Hepatic stellate cell (primary cell): ENCODE results near the gene ERICH3.
"Not testable (repeated sequence)": the region's sequence is repeated elsewhere in the genome, so short reads cannot be mapped to it uniquely, and the experiment has no call there.

Experiments used
- DNase-seq: peaks from one replicate; pipeline ENCODE4 v3.0.0; 2011; ENCODE audit warnings: low spot score

Gene ERICH3

GRCh38 chr1:74677926-74678325, 4.3 kb upstream of the ERICH3 start:
- no peak for DNase-seq

- DNase-seq, result no peak
These were observed 871 bp upstream of the ERICH3 start for GRCh38 chr1:74674278-74675048.

DNA sequence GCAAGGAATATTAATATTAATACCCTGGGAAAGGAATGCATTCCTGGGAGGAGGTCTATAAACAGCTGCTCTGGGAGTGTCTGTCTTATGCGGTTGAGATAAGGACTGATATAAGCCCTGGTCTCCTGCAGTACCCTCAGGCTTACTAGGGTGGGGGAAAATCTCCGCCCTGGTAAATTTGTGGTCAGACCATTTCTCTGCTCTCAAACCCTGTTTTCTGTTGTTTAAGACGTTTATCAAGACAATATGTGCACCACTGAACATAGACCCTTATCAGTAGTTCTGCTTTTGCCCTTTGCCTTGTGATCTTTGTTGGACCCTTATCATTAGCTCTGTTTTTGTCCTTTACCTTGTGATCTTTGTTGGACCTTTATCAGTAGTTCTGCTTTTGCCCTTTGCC, 2.7 kb downstream of the ERICH3 start:
- DNase-seq, result not testable (repeated sequence)

- DNase-seq, result no peak
These were observed 18.9 kb downstream of the ERICH3 start for GRCh38 chr1:74654708-74655107.

DNA sequence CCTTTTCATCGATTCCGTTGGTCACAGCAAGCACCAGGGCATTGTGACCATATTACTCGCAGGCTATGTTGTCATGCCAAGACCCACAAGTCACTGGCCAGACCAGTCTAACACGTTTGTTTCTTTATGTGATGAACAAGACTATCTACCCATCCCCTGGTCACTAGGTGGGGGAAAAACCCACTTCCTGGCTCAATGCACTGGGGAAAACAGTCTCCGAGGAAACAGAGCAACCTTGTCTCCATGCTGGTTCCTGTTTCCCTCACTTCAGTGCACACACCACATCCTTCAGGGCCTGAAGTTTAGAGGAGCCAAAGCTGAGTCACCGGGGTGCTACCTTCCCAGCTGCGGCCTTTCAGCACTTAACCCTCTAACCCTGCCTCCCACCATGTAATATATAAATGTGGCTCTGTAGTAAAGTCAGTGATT, 20.9 kb downstream of the ERICH3 start:
- peak; percentile 4 for DNase-seq

DNA sequence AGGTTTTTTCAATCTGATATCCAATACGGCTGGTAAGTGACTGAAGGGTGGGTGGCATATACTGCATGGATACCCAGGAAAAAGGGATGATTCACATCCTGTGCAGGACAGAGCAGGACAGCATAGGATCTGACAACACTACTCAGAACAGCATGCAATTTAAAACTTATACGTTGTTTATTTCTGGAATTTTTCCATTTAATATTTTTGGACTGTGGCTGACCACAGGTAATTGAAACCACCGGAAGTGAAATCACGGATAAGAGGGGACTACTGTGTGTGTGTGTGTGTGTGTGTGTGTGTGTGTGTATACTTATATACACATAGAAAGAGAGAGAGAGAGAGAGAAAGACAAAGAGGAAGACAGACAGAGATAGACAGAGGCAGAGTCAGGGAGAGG, 23.0 kb downstream of the ERICH3 start:
- no peak for DNase-seq

- no peak for DNase-seq
These were observed 31.7 kb downstream of the ERICH3 start for GRCh38 chr1:74641876-74642275.

GRCh38 chr1:74641161-74641560, 32.4 kb downstream of the ERICH3 start:
- no peak for DNase-seq

- no peak for DNase-seq
These were observed 36.3 kb downstream of the ERICH3 start for GRCh38 chr1:74637296-74637695.

GRCh38 chr1:74629283-74629682, 44.3 kb downstream of the ERICH3 start:
- DNase-seq, result no peak

DNA sequence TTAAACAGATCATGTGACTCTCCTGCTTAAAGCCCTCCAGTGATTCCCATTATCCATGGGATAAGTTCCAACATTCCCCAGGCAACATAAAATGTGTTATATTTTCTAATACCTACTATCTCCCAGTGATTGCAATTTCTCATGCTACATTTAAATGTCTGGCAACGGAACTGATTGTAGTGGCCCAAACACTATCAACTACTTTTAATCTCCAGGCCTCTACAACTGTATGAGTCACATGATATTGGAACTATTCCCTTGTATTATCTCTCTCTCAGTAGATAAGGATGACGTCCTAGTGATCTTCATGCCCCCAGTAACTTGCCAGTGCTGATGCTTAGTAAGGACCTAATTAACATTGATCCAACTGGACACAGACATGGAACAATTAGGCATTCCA, 49.9 kb downstream of the ERICH3 start:
- no peak for DNase-seq

DNA sequence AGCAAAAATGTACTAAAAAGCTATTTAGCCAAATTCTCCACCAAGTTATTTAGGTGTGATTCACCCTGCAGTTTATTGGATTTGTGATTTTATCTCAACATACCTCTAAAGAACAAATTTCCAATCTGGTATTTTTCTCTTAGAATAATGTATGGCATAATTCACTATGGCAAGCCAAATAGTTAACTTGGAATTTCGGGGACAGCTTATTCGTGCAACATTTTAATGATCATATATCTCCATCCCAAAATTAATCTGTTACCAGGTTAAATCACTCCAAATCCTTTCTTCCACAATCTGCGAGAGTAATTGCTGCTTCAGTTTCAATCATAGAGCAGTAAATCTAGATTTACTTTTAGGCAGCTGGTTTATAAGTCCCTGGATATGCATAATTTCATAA, 53.4 kb downstream of the ERICH3 start:
- no peak for DNase-seq

DNA sequence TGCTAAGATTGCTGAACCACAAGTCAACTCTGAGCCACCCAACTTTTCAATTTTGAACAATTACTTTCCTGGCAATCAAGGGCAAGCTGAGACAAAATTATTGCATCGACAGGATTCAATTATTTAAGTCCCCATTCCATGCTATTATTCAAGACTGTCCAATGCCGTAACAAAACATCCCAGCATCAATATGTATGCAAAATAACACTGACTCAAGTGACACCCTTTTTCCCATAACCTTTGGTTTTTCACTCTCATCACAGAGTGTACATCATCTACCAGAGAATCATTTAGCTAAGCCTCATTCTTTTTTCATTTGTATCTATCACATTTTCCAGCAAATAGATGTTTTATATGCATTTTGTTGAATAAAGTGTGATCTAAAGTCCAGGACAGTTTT, 54.6 kb downstream of the ERICH3 start:
- no peak for DNase-seq

DNA sequence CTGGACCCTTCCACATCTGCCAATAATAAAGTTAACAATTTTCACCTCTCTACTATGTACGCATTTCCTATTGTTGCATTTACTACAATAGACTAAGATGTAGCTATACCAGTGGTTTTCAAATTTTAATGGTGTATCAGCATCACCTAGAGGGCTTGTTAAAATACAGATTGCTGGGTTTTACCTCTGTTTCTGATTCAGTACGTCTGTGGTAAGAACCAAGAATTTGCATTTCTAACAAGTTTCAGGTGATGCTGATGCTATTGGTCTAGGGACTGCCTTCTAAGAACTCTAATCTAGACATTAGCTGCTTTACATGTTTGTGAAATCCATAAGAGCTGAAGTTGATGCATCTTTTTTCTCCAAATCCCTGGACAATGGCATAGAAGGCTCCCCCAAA, 59.7 kb downstream of the ERICH3 start:
- no peak for DNase-seq

DNA sequence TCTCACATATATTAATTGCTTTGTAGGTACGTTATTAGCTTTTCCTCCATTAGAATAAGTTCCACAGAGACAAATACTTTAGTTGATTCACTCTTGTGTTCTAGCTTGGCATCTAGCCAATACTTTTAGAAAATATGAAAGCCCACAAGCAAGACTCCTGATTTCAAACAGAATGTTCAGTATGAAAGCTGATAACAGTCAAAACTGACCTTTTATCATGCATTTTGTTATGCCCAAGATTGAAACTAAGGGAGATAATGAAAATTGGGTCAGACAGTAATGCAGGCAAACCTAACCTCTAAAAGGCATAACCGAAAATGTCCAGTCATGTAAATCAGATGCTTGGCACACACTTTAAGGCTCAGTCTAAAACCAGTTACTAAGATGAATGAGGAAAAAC, 61.7 kb downstream of the ERICH3 start:
- DNase-seq, result no peak

DNA sequence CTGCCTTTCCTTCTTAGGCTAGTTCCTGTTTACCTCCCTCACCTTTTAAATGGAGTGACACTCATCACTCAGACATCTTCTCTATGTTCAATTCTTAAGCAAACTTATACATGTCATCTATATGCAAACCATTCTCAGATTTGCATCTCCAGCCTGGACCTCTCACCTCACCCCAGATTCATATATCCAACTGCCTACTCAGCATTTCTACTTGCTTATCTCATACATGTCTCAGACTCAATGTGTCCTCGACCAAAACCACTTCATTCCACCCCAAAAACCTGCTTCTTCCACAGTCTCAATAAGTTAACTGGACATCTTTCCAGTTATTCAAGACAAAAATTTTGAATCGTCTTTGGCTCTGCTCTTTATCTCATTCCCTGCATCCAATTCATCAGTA, 62.6 kb downstream of the ERICH3 start:
- DNase-seq, result no peak

DNA sequence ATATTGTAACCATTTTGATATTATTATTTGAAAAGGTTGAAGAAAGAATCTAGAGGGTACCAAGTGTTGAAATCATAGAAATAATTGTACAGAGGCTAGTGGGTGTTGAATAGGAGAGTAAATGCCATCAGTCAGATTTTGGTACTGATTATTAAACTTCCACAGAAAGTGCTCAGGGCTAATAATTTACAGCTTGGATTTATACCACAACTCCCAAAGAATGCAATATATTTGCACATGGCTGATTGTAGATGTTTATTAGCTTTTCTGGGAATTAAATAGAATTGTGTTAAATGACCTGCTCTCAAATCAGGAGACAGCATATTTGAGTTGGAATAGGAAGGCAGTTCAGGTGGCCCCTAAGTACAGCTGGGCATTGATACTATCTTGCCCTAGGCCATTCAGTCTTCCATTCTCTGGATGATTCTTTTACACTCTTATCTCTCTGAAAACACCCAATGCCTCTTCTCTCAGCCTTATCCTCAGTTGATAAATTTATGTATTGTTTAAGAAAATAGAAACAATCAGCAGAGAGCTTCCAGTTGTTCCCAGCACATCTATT, 63.7 kb downstream of the ERICH3 start:
- no peak for DNase-seq

GRCh38 chr1:74596717-74597116, 76.9 kb downstream of the ERICH3 start:
- no peak for DNase-seq

DNA sequence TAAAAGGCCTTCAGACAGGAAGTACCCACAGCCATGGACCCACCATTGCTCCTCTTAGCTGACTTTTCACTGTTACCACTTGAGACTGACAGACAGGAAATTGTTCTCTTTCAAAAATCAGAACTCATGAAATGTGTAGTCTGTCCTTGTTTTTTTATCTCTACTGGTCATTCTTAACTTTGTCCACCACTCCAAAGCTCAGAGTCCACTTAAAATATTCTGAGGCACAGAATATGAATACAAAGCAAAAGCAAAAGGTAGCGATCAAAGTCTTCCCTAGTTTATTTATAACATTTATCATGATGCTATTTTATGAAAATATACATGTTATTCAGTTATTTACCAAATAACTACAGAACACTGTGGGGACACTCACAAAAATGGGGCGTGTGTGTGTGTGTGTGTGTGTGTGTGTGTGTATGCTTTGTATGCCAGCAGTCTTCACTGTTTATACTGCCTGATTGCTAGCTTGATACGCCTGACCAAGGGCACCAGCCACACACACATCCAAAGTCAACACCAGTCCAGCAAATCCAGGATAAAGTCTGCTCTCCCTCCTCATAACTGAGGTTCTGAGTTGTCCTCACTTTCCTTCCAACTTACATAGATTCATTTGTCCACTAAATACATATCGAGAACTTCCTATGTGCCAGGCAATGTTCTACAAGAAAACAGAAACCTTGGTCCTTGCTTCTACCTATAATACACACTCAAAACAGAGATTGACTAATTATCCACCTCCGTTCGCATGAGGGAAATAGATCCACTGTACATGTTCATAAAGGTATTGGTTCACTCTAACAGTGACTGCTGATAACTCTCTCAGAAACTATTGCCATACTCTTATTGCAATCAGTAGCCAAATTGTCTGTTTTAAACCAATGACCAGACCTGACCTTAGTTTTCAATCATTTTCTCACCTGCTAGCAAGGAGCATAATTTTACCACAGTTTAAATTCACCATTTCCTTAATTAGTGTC, 79.4 kb downstream of the ERICH3 start:
- DNase-seq, result no peak

GRCh38 chr1:74592580-74593355, 80.8 kb downstream of the ERICH3 start:
- no peak for DNase-seq

DNA sequence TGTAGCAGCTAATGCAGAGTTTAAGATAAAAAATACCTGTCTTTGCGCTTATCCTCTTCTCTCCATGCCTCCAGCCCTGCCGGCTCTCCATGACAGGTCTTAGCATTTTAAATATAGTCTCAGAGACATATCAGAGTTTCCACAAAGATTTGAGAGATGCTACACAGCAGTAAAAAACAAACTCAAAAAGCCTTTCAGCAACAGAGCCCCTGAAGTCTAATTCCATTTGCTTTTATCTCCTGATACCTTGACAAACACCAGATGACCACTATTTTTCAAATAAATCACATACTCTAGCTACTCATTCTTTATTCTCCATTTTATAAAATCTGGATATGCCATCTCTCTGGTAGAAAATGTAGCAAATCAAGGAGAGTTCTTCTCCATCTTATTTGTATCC, 81.6 kb downstream of the ERICH3 start:
- no peak for DNase-seq

GRCh38 chr1:74590288-74590687, 83.3 kb downstream of the ERICH3 start:
- DNase-seq, result no peak
